Immature natural killer cell (primary cell): Measurements from ENCODE around the gene SLC9A4. TPM values are rescaled to one million over a fixed set of nuclear protein-coding genes. Genes with fewer than 3 reads are reported as not detected.
A peak's percentile ranks its signal among the peaks of the same experiment; 100 is the strongest.

ENCODE experiments used
- DNase-seq, 3 donors: peaks; one replicate each; pipeline ENCODE4 v3.0.0; 2022; ENCODE audit warnings: mixed read lengths in 1 of 3
- H3K27ac Mint-ChIP-seq, 6 donors: one replicate each; pipeline ENCODE4 v1.8.0; 2020; ENCODE audit warnings: mixed read lengths in 6 of 6, mild to moderate bottlenecking in 5 of 6, inconsistent platforms in 4 of 6, moderate library complexity in 3 of 6
- H3K27me3 Mint-ChIP-seq, 3 donors: one replicate each; pipeline ENCODE4 v1.8.0; 2020 to 2021; ENCODE audit warnings: low read depth in 3 of 3, mild to moderate bottlenecking in 3 of 3, mixed read lengths in 3 of 3, moderate library complexity in 3 of 3, inconsistent platforms in 1 of 3
- H3K36me3 Mint-ChIP-seq, 3 donors: one replicate each; pipeline ENCODE4 v1.8.0; 2020; ENCODE audit warnings: mixed read lengths in 3 of 3, inconsistent platforms in 2 of 3, mild to moderate bottlenecking in 2 of 3
- H3K4me1 Mint-ChIP-seq, 2 donors: one replicate each; pipeline ENCODE4 v1.8.0; 2020; ENCODE audit warnings: inconsistent platforms in 2 of 2, mild to moderate bottlenecking in 2 of 2, mixed read lengths in 2 of 2, moderate library complexity in 1 of 2
- H3K4me3 Mint-ChIP-seq, 5 donors: one replicate each; pipeline ENCODE4 v1.8.0; 2020; ENCODE audit warnings: mild to moderate bottlenecking in 5 of 5, mixed read lengths in 5 of 5, inconsistent platforms in 3 of 5, moderate library complexity in 3 of 5
- H3K9me3 Mint-ChIP-seq, 6 donors: one replicate each; pipeline ENCODE4 v1.8.0; 2020; ENCODE audit warnings: mild to moderate bottlenecking in 6 of 6, mixed read lengths in 6 of 6, inconsistent platforms in 4 of 6, moderate library complexity in 3 of 6
- polyA plus RNA-seq, 3 donors: library from polyadenylated mRNA; unstranded; fragments of 300-500 nt; fragmentation: Illumina TruSeq; gene quantifications; one replicate each; pipeline ENCODE4 v1.2.3, GENCODE V29; 2021

Gene SLC9A4
- polyA plus RNA-seq, 3 donors from 2014 or later: not detected

DNA sequence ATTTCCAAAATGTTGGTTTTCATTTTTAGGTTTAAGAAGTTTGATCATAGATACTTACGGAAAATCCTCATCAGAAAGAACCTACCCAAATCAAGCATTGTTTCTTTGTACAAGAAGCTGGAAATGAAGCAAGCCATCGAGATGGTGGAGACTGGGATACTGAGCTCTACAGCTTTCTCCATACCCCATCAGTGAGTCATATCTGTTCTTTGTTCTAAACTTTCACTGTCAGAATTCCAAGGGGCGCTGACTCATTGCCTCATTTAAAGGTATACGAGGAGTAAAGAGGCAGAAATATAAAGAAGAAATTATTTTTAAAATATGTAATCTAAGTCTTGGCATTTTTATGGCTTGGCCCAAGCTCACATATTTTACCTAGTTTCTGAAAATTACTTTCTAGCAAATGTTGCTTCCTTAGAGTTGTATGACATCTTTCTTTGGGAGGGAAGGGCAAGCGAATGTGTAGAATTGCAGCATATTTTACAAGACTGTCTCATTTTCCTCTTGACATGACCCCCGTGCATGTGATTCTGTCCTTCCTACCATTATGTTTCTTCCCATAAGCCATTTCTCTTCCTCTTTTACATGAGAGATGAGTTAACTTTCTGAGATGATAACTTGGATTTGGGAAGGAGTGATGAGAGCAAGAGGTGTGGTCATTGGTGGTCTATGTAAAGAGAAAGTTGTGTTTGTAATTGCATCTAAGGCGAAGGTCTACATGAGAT lies 41.2 kb downstream of the SLC9A4 start:
- Mint-ChIP-seq H3K9me3 (no peaks in the 10 kb centered on the region), H3K4me3 (no peak overlapping the region), H3K36me3 (peaks cover 0 to 9% (median 0%) of the 10 kb centered on the region in 3 donors), H3K4me1 (peaks cover 7 to 9% of the 10 kb centered on the region in 2 donors), H3K27me3 (peaks cover 2 to 3% (median 2%) of the 10 kb centered on the region in 3 donors), H3K27ac (no peak overlapping the region)
- no peak for DNase-seq

- H3K9me3 Mint-ChIP-seq: no peaks in the 10 kb centered on the region
- no peak overlapping the region for H3K27ac Mint-ChIP-seq
- peaks cover 0 to 5% (median 0%) of the 10 kb centered on the region in 3 donors for H3K36me3 Mint-ChIP-seq
- H3K4me3 Mint-ChIP-seq: no peak overlapping the region
- no peak for DNase-seq
- peaks cover 12% of the 10 kb centered on the region in 2 donors for H3K4me1 Mint-ChIP-seq
- peaks cover 0 to 2% (median 2%) of the 10 kb centered on the region in 3 donors for H3K27me3 Mint-ChIP-seq
Observed at GRCh38 chr2:102515851-102516250, 42.8 kb downstream of the SLC9A4 start.

DNA sequence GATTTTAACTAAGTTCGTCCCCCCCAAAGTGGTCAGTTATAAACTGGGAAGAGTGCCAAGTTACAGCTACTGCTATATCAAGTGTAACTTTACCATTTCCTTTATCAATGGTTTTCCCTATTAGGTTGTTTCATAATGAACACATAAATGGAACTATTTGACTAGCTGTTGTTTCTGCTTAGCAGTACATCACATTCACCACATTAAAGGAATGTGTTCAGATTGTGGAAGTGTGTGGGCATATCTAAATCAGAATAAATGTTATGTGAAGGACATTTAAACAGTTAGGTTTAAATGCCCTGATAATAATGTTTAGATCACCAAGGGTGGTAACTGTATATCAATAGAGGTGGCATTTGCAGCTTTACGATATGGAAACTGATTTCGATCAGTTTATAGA lies 45.1 kb downstream of the SLC9A4 start:
- no peak for DNase-seq
- Mint-ChIP-seq H3K4me1 (peaks cover 35% of the 10 kb centered on the region in 2 donors), H3K9me3 (no peaks in the 10 kb centered on the region), H3K36me3 (peaks cover 0 to 4% (median 0%) of the 10 kb centered on the region in 3 donors), H3K27me3 (peaks cover 3 to 5% (median 5%) of the 10 kb centered on the region in 3 donors), H3K27ac (no peak overlapping the region), H3K4me3 (no peak overlapping the region)

GRCh38 chr2:102520009-102520408 lies 47.0 kb downstream of the SLC9A4 start:
- no peak overlapping the region for H3K4me3 Mint-ChIP-seq
- no peaks in the 10 kb centered on the region for H3K9me3 Mint-ChIP-seq
- H3K27me3 Mint-ChIP-seq: peaks cover 3 to 12% (median 3%) of the 10 kb centered on the region in 3 donors
- peak; percentile 41 to 56 (median 46) for DNase-seq
- peaks cover 0 to 8% (median 4%) of the 10 kb centered on the region in 3 donors for H3K36me3 Mint-ChIP-seq
- H3K27ac Mint-ChIP-seq: peak overlapping the region in 3 of 6 donors; percentile 0 to 70 (median 26)
- peaks cover 53 to 54% of the 10 kb centered on the region in 2 donors for H3K4me1 Mint-ChIP-seq

- peaks cover 0 to 8% (median 4%) of the 10 kb centered on the region in 3 donors for H3K36me3 Mint-ChIP-seq
- peak overlapping the region in 1 of 5 donors; percentile 50 for H3K4me3 Mint-ChIP-seq
- DNase-seq: no peak
- no peaks in the 10 kb centered on the region for H3K9me3 Mint-ChIP-seq
- H3K27me3 Mint-ChIP-seq: peaks cover 3 to 12% (median 3%) of the 10 kb centered on the region in 3 donors
- peaks cover 58 to 60% of the 10 kb centered on the region in 2 donors for H3K4me1 Mint-ChIP-seq
- peak overlapping the region in 5 of 6 donors; percentile 63 to 93 (median 87) for H3K27ac Mint-ChIP-seq
Observed at GRCh38 chr2:102520801-102521200, 47.8 kb downstream of the SLC9A4 start.

GRCh38 chr2:102522162-102522561 lies 49.1 kb downstream of the SLC9A4 start:
- H3K9me3 Mint-ChIP-seq: no peaks in the 10 kb centered on the region
- peaks cover 63 to 71% of the 10 kb centered on the region in 2 donors for H3K4me1 Mint-ChIP-seq
- H3K27me3 Mint-ChIP-seq: peaks cover 3 to 12% (median 5%) of the 10 kb centered on the region in 3 donors
- H3K4me3 Mint-ChIP-seq: peak overlapping the region in 4 of 5 donors; percentile 12 to 83 (median 48)
- no peak for DNase-seq
- peaks cover 0 to 12% (median 7%) of the 10 kb centered on the region in 3 donors for H3K36me3 Mint-ChIP-seq
- peak overlapping the region; percentile 87 to 97 (median 90) for H3K27ac Mint-ChIP-seq

- H3K27ac Mint-ChIP-seq: peak overlapping the region; percentile 87 to 97 (median 90)
- peaks cover 63 to 73% of the 10 kb centered on the region in 2 donors for H3K4me1 Mint-ChIP-seq
- H3K9me3 Mint-ChIP-seq: no peaks in the 10 kb centered on the region
- DNase-seq: peak; percentile 77 to 82 (median 78)
- H3K27me3 Mint-ChIP-seq: peaks cover 5 to 12% (median 5%) of the 10 kb centered on the region in 3 donors
- peaks cover 0 to 12% (median 8%) of the 10 kb centered on the region in 3 donors for H3K36me3 Mint-ChIP-seq
- H3K4me3 Mint-ChIP-seq: peak overlapping the region; percentile 57 to 83 (median 76)
Observed at GRCh38 chr2:102522890-102523289, 49.9 kb downstream of the SLC9A4 start.

- Mint-ChIP-seq H3K4me3 (peak overlapping the region; percentile 50 to 83 (median 68)), H3K9me3 (no peaks in the 10 kb centered on the region), H3K27ac (peak overlapping the region; percentile 87 to 97 (median 90)), H3K4me1 (peaks cover 63 to 73% of the 10 kb centered on the region in 2 donors), H3K27me3 (peaks cover 5 to 12% (median 7%) of the 10 kb centered on the region in 3 donors), H3K36me3 (peaks cover 0 to 12% (median 8%) of the 10 kb centered on the region in 3 donors)
- DNase-seq: no peak
Observed at GRCh38 chr2:102523651-102524050, 50.6 kb downstream of the SLC9A4 start.

DNA sequence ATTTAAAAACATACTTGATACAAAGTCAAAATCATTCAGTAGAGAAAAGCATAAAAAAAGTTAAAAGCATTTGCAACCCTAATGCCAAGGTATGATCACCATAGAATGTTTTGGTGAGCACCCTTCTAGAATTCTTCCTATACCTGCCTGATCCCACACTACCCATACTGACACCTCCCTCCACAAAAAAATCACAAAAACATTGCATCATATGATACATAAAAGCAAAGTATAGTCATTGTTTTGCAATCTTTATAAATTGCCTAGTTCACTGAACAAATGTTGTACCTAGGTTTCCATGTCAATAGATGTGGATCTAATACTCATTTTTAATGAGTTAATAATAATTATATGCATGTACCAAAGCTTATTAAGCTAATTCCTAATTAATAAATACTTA lies 54.1 kb downstream of the SLC9A4 start:
- H3K27me3 Mint-ChIP-seq: peaks cover 5 to 12% (median 7%) of the 10 kb centered on the region in 3 donors
- H3K4me3 Mint-ChIP-seq: peak overlapping the region in 1 of 5 donors; percentile 2
- DNase-seq: no peak
- no peaks in the 10 kb centered on the region for H3K9me3 Mint-ChIP-seq
- no peak overlapping the region for H3K27ac Mint-ChIP-seq
- peaks cover 39 to 48% of the 10 kb centered on the region in 2 donors for H3K4me1 Mint-ChIP-seq
- H3K36me3 Mint-ChIP-seq: peaks cover 0 to 12% (median 8%) of the 10 kb centered on the region in 3 donors

DNA sequence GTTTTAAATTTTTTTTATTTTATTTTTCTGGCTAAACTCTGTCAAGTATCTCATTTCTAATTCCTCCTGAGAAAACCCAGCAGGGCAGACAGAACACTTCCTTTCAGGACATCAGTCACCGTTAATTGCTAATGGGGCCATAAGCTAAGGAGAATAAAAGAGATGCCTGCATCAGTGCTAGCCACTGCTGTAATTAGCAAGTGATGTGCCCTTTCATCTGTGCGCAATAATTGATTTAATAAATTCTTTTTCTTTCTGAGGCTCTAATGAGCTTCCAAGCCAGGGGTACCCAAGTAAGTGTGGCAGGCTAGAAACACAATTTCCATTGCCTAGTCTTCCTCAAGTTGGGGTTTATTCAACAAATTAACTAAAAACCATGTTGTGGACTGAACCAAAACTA lies 65.5 kb downstream of the SLC9A4 start:
- H3K9me3 Mint-ChIP-seq: no peaks in the 10 kb centered on the region

GRCh38 chr2:102540882-102541281 lies 67.9 kb downstream of the SLC9A4 start:
- no peaks in the 10 kb centered on the region for H3K9me3 Mint-ChIP-seq
- no peak overlapping the region for H3K4me3 Mint-ChIP-seq
- H3K36me3 Mint-ChIP-seq: peaks cover 0 to 4% (median 3%) of the 10 kb centered on the region in 3 donors
- peaks cover 0 to 5% (median 0%) of the 10 kb centered on the region in 3 donors for H3K27me3 Mint-ChIP-seq
- H3K4me1 Mint-ChIP-seq: peaks cover 17 to 19% of the 10 kb centered on the region in 2 donors
- H3K27ac Mint-ChIP-seq: peak overlapping the region in 2 of 6 donors; percentile 4 to 32
- DNase-seq: no peak

More for the DNA sequence above, 65.5 kb downstream of the SLC9A4 start:
- Mint-ChIP-seq H3K27me3 (peaks cover 0 to 5% (median 0%) of the 10 kb centered on the region in 3 donors), H3K4me3 (no peak overlapping the region), H3K27ac (no peak overlapping the region), H3K36me3 (peaks cover 0 to 6% (median 4%) of the 10 kb centered on the region in 3 donors), H3K4me1 (peaks cover 17 to 19% of the 10 kb centered on the region in 2 donors)
- DNase-seq: no peak

GRCh38 chr2:102544182-102544581 lies 71.2 kb downstream of the SLC9A4 start:
- Mint-ChIP-seq H3K36me3 (peaks cover 8 to 12% (median 12%) of the 10 kb centered on the region in 3 donors), H3K9me3 (peaks cover 8 to 22% (median 13%) of the 10 kb centered on the region in 6 donors), H3K27me3 (peaks cover 0 to 7% (median 0%) of the 10 kb centered on the region in 3 donors), H3K4me1 (peaks cover 17 to 19% of the 10 kb centered on the region in 2 donors), H3K27ac (no peak overlapping the region), H3K4me3 (no peak overlapping the region)
- DNase-seq: no peak

- Mint-ChIP-seq H3K9me3 (peaks cover 16 to 42% (median 26%) of the 10 kb centered on the region in 6 donors), H3K27ac (peak overlapping the region in 1 of 6 donors; percentile 24)
- no peak for DNase-seq
Observed at GRCh38 chr2:102547462-102547861, 74.4 kb downstream of the SLC9A4 start.

GRCh38 chr2:102549027-102549426 lies 76.0 kb downstream of the SLC9A4 start:
- Mint-ChIP-seq H3K27ac (no peak overlapping the region), H3K9me3 (peaks cover 16 to 42% (median 26%) of the 10 kb centered on the region in 6 donors), H3K36me3 (peaks cover 17 to 25% (median 18%) of the 10 kb centered on the region in 3 donors), H3K4me3 (peak overlapping the region in 1 of 5 donors; percentile 17), H3K27me3 (peaks cover 0 to 8% (median 0%) of the 10 kb centered on the region in 3 donors), H3K4me1 (no peaks in the 10 kb centered on the region)
- DNase-seq: no peak

More at GRCh38 chr2:102547462-102547861, 74.4 kb downstream of the SLC9A4 start:
- no peaks in the 10 kb centered on the region for H3K4me1 Mint-ChIP-seq
- peaks cover 17 to 25% (median 18%) of the 10 kb centered on the region in 3 donors for H3K36me3 Mint-ChIP-seq
- H3K27me3 Mint-ChIP-seq: peaks cover 0 to 8% (median 0%) of the 10 kb centered on the region in 3 donors
- no peak overlapping the region for H3K4me3 Mint-ChIP-seq
